Memory B cell (primary cell): ENCODE results near the gene FABP3.

Experiments
- ATAC-seq: fragments of 150-1000 bp; cut with Tn5 transposase; 2 replicates; pipeline ENCODE4 v1.10.0; 2021; ENCODE audit warnings: low read depth, mild to moderate bottlenecking, moderate library complexity
- DNase-seq, 2 donors: peaks; one replicate each; pipeline ENCODE4 v3.0.0; 2022; ENCODE audit warnings: low spot score in 2 of 2
- H3K27ac Mint-ChIP-seq: one replicate; pipeline ENCODE4 v1.8.0; 2022; ENCODE audit warnings: mild to moderate bottlenecking, moderate library complexity, mixed read lengths
- H3K27me3 Mint-ChIP-seq: one replicate; pipeline ENCODE4 v1.8.0; 2022; ENCODE audit warnings: mixed read lengths
- H3K36me3 Mint-ChIP-seq: one replicate; pipeline ENCODE4 v1.8.0; 2022; ENCODE audit warnings: mild to moderate bottlenecking, mixed read lengths
- H3K4me1 Mint-ChIP-seq: one replicate; pipeline ENCODE4 v1.8.0; 2022; ENCODE audit warnings: mixed read lengths
- H3K4me3 Mint-ChIP-seq: one replicate; pipeline ENCODE4 v1.8.0; 2022; ENCODE audit warnings: mild to moderate bottlenecking, moderate library complexity, mixed read lengths
- H3K9me3 Mint-ChIP-seq: one replicate; pipeline ENCODE4 v1.8.0; 2022; ENCODE audit warnings: mixed read lengths

The FABP3 gene

DNA sequence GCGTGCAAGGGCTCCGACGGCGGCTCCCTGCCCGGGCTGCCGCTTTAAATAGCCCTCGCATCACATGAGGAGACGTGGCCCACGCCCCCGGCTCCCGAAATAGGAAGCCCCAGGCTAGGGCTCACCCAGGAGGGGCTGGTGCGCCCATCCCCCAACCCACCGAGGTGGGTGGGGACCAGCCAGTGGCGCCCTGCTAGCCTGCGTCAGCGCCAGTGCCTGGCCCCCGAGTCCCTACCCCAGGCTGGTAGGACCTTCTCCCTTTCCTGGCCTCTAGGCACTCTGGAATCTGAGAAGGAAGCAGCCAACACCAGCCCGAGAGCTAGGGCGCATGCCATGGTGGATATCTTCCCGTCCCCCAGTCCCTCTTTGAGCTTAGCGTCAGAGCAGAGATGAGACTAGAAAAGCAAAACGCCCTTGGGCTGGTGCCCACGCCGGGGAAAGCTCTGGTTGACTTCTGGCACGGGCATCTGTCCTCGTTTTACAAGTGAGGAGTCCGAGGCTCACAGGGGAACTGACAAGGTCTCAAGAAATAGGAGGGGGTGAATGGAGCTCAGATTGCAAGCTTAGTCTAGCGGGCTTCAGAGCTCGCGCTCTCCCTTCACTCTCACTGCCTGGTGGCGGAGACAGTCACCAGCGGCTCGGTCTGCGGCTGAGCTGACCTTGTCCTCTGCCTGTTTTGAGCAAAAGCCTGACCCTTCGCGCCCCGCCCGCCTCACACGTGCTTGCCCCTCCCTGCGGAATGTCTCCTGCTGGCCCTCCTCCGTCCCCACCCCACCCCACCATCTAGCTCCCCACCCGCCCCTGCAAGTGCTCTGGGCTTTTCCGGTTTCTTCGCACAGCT lies at the start of gene FABP3:
Gene FABP3, minus strand, starts transcription at position 21 of the 841 bp plus-strand sequence. CDS start 62 bp downstream, outside the sequence.
- no peaks in the 10 kb centered on the region for H3K9me3 Mint-ChIP-seq
- no peak within 1 kb of the TSS for H3K27ac Mint-ChIP-seq
- H3K4me1 Mint-ChIP-seq, result peaks cover 7% of the 10 kb centered on the region
- H3K36me3 Mint-ChIP-seq, result no peaks in the 10 kb centered on the region
- ATAC-seq, result peak; percentile 58
- peak within 1 kb of the TSS; percentile 82 for H3K4me3 Mint-ChIP-seq
- peaks cover 9% of the 10 kb centered on the region for H3K27me3 Mint-ChIP-seq
- DNase-seq, result no peak

DNA sequence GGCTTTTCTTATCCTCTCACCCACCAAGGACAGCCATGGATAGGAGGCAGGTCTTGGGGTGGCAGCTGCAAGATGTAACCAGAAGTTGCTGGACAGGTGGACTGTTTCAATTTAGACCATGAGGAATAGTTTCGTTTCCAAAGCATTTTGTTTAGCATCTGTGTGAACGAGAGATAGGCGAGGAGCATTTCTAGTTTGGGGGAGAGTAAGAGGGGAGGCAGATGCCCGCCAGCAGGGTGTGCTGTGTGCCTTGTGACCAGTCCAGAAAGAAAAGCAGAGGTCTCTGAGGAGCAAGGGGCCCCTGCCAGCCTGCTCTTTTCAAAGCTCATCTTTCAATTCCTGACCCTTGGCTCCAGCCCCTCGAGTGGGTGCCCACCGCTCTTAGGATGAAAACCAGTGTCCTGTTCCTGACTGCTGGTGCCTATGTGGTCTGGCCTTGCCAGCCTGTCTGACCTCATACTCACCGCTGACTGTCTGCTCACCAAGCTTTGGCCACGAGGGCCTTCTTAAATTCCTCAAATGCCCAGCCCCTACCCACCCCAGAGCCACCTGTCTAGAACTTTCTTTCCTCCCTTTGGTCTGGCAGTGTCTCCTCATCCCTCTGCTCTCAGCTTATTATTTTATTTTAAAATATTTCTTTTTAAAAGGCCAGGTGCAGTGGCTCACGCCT lies 48.6 kb upstream of the FABP3 start:
- Mint-ChIP-seq H3K4me1 (peaks cover 22% of the 10 kb centered on the region), H3K9me3 (no peaks in the 10 kb centered on the region), H3K36me3 (no peaks in the 10 kb centered on the region), H3K27me3 (peaks cover 10% of the 10 kb centered on the region), H3K4me3 (no peak overlapping the region), H3K27ac (no peak overlapping the region)
- no peak for DNase-seq
- no peak for ATAC-seq

DNA sequence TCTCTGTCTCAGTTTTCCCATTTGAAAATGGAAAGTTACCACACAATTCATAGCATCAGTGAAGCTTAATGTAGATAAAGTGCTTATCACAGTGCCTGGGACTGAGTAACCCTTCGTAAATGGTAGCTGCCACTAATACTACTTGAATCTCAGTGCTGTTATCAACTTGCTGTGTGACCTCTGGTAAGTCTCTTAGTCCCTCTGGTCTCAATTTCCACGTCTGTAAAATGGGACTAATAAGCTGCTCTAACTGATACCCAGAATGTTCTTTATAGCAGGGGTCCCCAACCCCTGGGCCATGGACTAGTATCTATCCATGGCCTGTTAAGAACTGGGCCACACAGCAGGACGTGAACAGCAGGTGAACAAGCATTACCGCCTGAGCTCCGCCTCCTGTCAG lies 47.8 kb upstream of the FABP3 start:
- Mint-ChIP-seq H3K4me1 (peaks cover 21% of the 10 kb centered on the region), H3K36me3 (no peaks in the 10 kb centered on the region), H3K9me3 (no peaks in the 10 kb centered on the region), H3K27me3 (peaks cover 15% of the 10 kb centered on the region), H3K27ac (no peak overlapping the region), H3K4me3 (no peak overlapping the region)
- ATAC-seq, result no peak
- DNase-seq, result no peak

DNA sequence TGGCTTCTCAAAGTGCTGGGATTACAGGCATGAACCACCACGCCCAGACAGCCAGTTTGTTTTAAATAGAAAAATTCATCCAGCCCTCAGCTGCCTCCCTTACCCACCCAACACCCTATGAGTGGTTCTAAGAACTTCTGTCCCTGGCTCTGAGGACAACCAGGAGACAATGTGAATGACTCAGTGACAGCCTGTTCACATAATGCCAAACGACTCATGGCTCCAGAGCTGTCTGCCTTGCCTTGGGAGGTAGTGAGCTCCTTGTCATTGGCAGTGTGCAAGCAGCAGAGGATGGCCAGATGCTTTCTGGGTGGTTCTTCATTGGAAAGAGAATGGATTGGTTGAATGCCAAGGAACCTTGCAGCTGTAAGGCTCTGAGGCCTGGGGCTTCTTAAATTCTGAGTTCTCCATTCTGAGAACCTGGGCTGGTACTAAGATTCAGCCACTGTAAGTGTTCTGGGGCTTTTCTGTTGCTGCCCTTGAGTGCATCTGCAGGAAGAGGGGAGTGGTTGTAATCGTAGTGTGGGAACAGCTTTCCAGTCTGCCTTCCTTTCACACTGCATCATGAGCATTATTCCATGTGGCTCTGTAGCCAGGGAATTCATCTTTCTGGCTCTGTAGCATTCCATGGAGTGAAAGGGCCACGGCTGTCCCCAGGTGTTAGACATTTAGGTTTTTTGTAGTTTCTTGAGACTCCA lies 45.9 kb upstream of the FABP3 start:
- no peak for ATAC-seq
- H3K9me3 Mint-ChIP-seq, result no peaks in the 10 kb centered on the region

DNA sequence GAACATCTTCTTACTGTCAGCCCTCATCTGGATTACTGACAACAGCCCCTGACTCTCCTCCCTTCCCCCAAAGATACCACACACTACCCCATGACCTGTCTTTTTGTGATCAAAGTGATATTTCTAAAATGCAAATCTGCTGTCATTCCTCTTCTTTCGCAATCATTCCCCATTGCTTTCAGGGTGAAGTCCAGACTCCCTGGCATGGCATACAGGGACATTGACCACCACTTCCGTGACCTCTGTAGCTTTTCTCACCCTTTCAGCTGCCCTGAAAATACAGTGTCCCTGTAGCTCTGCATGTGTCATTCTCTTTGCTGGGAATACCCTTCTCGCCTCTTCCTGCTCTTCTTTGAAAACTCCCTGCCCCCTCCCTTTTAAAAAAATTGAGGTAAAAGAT lies 44.3 kb upstream of the FABP3 start:
- peaks cover 26% of the 10 kb centered on the region for H3K27me3 Mint-ChIP-seq
- no peak overlapping the region for H3K4me3 Mint-ChIP-seq
- H3K36me3 Mint-ChIP-seq, result peaks cover 2% of the 10 kb centered on the region
- no peaks in the 10 kb centered on the region for H3K9me3 Mint-ChIP-seq
- no peak for ATAC-seq
- no peak for DNase-seq
- H3K4me1 Mint-ChIP-seq, result peaks cover 8% of the 10 kb centered on the region
- H3K27ac Mint-ChIP-seq, result no peak overlapping the region

More for the DNA sequence above, 45.9 kb upstream of the FABP3 start:
- Mint-ChIP-seq H3K36me3 (peaks cover under 1% of the 10 kb centered on the region), H3K27me3 (peaks cover 19% of the 10 kb centered on the region), H3K4me1 (peaks cover 15% of the 10 kb centered on the region), H3K4me3 (no peak overlapping the region), H3K27ac (no peak overlapping the region)
- no peak for DNase-seq

DNA sequence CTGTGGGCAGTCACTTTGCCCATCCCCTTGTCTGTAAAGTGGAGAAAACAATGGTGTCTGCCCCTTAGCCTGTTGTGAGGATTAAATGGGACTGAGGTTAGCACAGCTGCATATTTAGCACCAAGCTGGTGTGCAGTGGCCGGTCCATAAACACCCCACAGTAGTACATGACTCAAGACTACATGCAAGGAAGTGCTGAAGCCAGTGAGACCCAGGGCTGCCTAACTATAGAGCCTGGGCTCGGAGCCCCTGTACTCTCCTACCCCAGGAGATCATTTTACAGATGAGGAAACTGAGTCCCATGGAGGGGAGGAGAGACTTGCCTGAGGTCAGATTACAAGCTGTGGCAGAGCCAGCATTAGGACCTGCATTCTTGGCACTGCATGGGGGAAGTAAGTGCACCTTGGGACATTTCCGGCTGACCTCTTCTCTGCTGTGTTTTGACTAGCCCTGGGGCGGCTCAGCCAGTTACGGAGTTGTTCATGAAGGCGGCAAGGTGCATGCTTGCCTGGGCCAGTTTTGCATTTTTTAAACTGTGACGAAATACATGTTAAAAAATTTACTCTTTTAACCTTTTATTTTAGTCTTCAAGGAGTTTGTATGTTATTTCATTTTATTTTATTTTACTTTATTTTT lies 43.3 kb upstream of the FABP3 start:
- peaks cover 8% of the 10 kb centered on the region for H3K4me1 Mint-ChIP-seq
- H3K27ac Mint-ChIP-seq, result no peak overlapping the region
- no peak for DNase-seq
- no peak for ATAC-seq
- H3K36me3 Mint-ChIP-seq, result peaks cover 2% of the 10 kb centered on the region
- no peak overlapping the region for H3K4me3 Mint-ChIP-seq
- no peaks in the 10 kb centered on the region for H3K9me3 Mint-ChIP-seq
- H3K27me3 Mint-ChIP-seq, result peaks cover 30% of the 10 kb centered on the region

DNA sequence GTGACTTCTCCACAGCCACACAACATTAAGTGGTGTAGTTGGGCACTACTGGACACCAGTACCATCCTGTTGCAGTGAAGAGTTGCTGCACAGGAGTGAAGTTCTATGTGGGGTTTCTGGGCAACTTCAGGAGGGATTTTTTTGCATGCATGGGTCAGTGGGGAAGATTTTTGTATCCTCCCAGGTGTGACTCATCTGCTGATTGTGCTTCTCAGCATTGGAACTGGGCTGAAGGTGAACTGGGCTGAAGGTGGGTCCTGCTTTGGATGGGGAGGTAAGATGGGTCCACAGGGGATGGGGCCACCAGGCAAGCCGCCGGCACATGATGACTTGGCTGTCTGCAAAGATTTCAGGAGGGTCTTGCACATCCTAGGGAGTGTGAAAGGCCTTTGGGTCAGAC lies 42.8 kb upstream of the FABP3 start:
- DNase-seq (no peak), ATAC-seq (no peak)
- Mint-ChIP-seq H3K9me3 (no peaks in the 10 kb centered on the region), H3K27me3 (peaks cover 34% of the 10 kb centered on the region), H3K36me3 (peaks cover 2% of the 10 kb centered on the region), H3K4me1 (peaks cover 8% of the 10 kb centered on the region), H3K4me3 (no peak overlapping the region), H3K27ac (no peak overlapping the region)

DNA sequence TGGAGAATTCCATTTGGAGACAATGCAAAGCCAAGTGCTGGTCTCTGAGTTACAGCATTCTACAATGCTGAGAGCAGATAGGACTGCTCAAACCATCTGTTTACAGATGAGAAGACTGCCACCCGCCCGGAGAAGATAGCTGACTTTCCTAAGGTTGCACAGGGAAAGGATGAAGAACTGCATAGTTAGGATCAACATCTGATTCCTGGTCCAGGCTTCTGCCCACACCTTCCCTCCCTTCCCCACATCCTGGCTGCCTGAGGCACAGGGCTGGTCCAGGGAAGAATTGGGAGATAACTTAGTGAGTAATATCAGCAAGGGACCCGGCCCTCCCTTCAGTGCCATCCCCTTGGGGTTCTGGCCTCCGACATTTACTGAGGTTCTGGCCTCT lies 42.1 kb upstream of the FABP3 start:
- Mint-ChIP-seq H3K4me1 (peaks cover 8% of the 10 kb centered on the region), H3K9me3 (no peaks in the 10 kb centered on the region), H3K27me3 (peaks cover 37% of the 10 kb centered on the region), H3K27ac (no peak overlapping the region), H3K36me3 (peaks cover 2% of the 10 kb centered on the region), H3K4me3 (no peak overlapping the region)
- DNase-seq (no peak), ATAC-seq (no peak)

DNA sequence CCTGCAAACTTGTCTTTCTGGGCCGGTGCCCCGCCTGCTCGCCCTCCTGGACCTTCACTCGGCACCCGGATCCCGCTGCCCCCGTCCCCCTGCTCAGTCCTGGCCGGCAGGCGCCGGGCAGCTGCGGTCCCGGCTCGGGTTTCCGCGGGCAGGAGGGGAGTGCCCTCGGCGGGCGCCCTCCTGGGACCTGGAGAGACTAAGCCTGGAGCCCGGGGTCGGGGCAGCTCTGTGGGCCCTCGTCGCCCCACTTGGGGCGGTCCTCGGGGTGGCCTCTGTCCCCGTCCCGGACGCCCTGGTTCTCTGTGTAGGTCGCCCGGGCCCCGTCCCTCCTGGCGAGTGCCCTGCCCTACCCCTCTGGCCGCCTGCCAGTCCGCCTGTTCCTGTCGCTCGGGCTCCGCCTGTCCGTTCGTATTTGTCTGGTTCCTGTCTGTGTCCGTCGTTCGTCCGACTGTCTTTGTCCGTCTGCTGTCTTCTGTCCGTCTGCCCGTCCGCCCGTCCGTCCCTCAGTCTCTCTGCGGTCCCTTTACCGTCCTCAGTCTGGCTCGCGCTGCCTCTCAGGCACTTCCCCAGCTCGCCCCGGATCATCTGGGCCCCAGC lies 40.6 kb upstream of the FABP3 start:
- Mint-ChIP-seq H3K27me3 (peaks cover 46% of the 10 kb centered on the region), H3K36me3 (peaks cover 2% of the 10 kb centered on the region), H3K27ac (peak overlapping the region; percentile 82), H3K4me3 (peak overlapping the region; percentile 95), H3K4me1 (peaks cover 8% of the 10 kb centered on the region), H3K9me3 (no peaks in the 10 kb centered on the region)
- DNase-seq (peak in 1 of 2 donors; percentile 47), ATAC-seq (peak; percentile 35)

DNA sequence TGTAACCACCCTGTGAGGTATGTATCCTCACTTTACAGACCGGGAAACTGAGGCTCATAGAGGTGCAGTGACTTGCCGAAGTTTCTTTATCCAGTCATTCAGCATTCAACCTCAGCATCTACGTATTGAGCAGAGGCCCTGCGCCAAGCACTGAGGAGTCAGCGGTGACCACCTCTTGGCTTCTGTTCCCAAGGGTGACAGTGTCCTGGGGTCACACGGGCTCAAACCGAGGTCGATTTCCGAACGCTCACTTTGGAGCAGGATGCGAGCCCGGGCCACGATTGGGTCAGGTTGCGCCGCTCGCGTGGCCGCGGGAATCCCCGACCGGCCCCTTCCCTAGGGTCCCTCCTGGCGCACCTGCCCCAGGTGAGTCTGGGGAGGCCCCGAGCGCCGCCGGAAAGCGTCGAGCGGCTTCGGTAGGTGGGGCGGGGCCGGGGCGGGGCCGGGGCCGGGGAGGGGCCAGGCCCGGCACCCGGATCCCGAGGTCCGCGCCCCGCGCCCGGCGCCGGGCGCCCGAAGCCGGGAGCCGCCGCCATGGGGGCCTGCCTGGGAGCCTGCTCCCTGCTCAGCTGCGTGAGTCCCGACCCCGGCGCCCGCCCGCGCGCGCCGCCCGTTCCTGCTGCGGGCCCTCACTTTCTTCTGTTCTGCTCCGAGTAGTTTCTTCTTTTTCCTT lies 40.0 kb upstream of the FABP3 start, which contains the start of gene SERINC2:
Gene SERINC2, plus strand, starts transcription at position 482 of the 673 bp plus-strand sequence. Its CDS starts 53 bp downstream, at position 535.
- peak within 1 kb of the TSS; percentile 82 for H3K27ac Mint-ChIP-seq
- DNase-seq (peak in 1 of 2 donors; percentile 39), ATAC-seq (peak; percentile 78)

DNA sequence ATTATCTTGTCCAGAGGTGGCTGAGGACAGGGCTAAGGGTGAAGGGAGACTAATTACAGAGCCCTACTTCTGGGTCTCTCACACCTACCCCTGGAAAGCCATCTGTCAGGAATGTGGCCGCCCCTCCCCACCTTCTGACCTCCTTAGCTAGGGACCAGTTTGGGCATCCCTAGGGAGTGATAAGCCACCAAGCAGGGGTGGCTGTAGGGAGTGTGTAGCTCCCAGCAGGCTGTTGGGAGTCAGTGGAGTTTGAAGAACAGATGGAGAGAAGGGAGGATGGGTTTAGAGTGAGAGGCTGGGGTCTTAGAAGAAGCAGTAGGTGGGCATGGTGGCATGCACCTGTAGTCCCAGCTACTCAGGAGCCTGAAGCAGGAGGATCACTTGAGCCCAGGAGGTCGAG lies 39.3 kb upstream of the FABP3 start:
- ATAC-seq (no peak), DNase-seq (no peak)
- peaks cover 2% of the 10 kb centered on the region for H3K36me3 Mint-ChIP-seq
- peaks cover 8% of the 10 kb centered on the region for H3K4me1 Mint-ChIP-seq
- H3K27ac Mint-ChIP-seq, result no peak overlapping the region
- H3K4me3 Mint-ChIP-seq, result peak overlapping the region; percentile 72
- H3K27me3 Mint-ChIP-seq, result peaks cover 45% of the 10 kb centered on the region
- H3K9me3 Mint-ChIP-seq, result no peaks in the 10 kb centered on the region

More for the DNA sequence above, 40.0 kb upstream of the FABP3 start, which contains the start of gene SERINC2:
- peak within 1 kb of the TSS; percentile 95 for H3K4me3 Mint-ChIP-seq
- peaks cover 49% of the 10 kb centered on the region for H3K27me3 Mint-ChIP-seq
- H3K4me1 Mint-ChIP-seq, result peaks cover 8% of the 10 kb centered on the region
- H3K9me3 Mint-ChIP-seq, result no peaks in the 10 kb centered on the region
- peaks cover 2% of the 10 kb centered on the region for H3K36me3 Mint-ChIP-seq

DNA sequence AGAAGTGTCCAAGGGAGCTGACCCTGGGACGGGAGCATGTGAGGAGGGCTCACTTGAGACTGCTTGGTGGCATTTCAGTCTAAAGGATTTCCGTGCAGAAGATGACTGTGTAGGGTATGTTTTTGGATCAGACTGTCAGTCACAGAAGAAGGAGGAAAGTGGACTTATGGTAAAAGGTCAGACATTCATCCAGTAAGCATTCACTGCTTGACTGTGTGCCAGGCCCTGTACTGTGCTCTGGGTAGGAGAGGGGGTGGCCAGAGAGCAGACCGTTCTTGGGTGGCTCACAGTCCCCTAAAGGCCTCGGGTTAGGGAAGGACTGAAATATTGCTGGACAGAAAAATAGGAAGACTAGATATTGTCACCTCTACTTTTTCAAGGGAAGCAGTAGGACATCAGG lies 38.0 kb upstream of the FABP3 start:
- no peak overlapping the region for H3K27ac Mint-ChIP-seq
- H3K36me3 Mint-ChIP-seq, result peaks cover 2% of the 10 kb centered on the region
- no peak for DNase-seq
- H3K27me3 Mint-ChIP-seq, result peaks cover 37% of the 10 kb centered on the region
- H3K4me3 Mint-ChIP-seq, result no peak overlapping the region
- H3K9me3 Mint-ChIP-seq, result no peaks in the 10 kb centered on the region
- no peak for ATAC-seq
- peaks cover 8% of the 10 kb centered on the region for H3K4me1 Mint-ChIP-seq
